Loucy (cell line): Measurements from ENCODE around the gene DEFB129.

Experiments
- EZH2phosphoT487 ChIP-seq: fragments of 200-600 bp; IDR thresholded peaks from 2 replicates; pipeline ENCODE4 v1.6.1; 2018; ENCODE audit warnings: antibody characterized with exemption, mild to moderate bottlenecking, moderate library complexity, borderline replicate concordance
- TF ChIP-seq, protein P1 (sequence below): fragments of 200-600 bp; sonication (generic); conservative IDR thresholded peaks from 2 replicates; pipeline ENCODE4 v1.5.1; 2014; ENCODE audit warnings: mild to moderate bottlenecking, antibody characterized with exemption, low read length

DNA sequence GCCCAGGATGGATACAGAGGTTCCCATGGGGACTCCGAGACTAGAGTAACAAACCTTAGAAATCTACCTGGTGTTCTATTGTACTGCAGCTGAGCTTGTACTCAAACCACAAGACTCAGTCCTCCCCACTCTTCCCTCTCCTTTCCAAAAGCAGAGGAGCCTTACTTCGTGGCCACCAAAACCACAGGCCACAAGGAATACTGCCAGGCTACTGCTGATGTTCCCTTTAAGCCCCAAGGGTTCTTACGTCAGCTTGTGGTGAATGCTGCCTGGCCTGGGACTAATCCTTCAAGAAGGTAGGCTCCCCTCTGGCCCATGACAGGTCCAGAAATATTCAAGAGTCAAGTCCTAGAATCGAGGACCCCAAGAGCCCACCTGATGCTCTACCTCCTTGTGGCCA lies 27.1 kb upstream of the DEFB129 start:
- TF ChIP-seq, protein P1, sequence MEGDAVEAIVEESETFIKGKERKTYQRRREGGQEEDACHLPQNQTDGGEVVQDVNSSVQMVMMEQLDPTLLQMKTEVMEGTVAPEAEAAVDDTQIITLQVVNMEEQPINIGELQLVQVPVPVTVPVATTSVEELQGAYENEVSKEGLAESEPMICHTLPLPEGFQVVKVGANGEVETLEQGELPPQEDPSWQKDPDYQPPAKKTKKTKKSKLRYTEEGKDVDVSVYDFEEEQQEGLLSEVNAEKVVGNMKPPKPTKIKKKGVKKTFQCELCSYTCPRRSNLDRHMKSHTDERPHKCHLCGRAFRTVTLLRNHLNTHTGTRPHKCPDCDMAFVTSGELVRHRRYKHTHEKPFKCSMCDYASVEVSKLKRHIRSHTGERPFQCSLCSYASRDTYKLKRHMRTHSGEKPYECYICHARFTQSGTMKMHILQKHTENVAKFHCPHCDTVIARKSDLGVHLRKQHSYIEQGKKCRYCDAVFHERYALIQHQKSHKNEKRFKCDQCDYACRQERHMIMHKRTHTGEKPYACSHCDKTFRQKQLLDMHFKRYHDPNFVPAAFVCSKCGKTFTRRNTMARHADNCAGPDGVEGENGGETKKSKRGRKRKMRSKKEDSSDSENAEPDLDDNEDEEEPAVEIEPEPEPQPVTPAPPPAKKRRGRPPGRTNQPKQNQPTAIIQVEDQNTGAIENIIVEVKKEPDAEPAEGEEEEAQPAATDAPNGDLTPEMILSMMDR = no peak
- TF ChIP-seq EZH2phosphoT487 = no peak
